GM10266 (cell line): Measurements from ENCODE around the gene HINFP.

Experiments
- DNase-seq: peaks from one replicate; pipeline ENCODE4 v3.0.0; 2012; ENCODE audit errors: extremely low spot score
- CTCF ChIP-seq: IDR thresholded peaks from 2 replicates; pipeline ENCODE4 v1.5.1; 2012; ENCODE audit warnings: mild to moderate bottlenecking, low read depth; ENCODE audit not compliant: control insufficient read depth, insufficient read depth; ENCODE audit errors: missing control alignments

Gene HINFP

GRCh38 chr11:119153049-119153818 is 31.9 kb downstream of the HINFP start:
- no peak for TF ChIP-seq CTCF

GRCh38 chr11:119154178-119154577 is 32.8 kb downstream of the HINFP start:
- TF ChIP-seq CTCF, result no peak
- DNase-seq, result no peak

More at GRCh38 chr11:119153049-119153818, 31.9 kb downstream of the HINFP start:
- no peak for DNase-seq

GRCh38 chr11:119155733-119156492 is 34.5 kb downstream of the HINFP start:
- DNase-seq, result no peak
- TF ChIP-seq CTCF, result no peak

- TF ChIP-seq CTCF, result no peak
- no peak for DNase-seq
Measured at GRCh38 chr11:119156496-119156895, 35.1 kb downstream of the HINFP start.

- no peak for DNase-seq
- TF ChIP-seq CTCF, result no peak
Measured at GRCh38 chr11:119157063-119157462, 35.7 kb downstream of the HINFP start.

GRCh38 chr11:119158467-119158866 is 37.1 kb downstream of the HINFP start:
- no peak for TF ChIP-seq CTCF
- DNase-seq, result no peak

- no peak for TF ChIP-seq CTCF
- no peak for DNase-seq
Measured at GRCh38 chr11:119160151-119160550, 38.8 kb downstream of the HINFP start.
